ENCODE measurements around the gene MAN2A2.

The MAN2A2 gene

DNA sequence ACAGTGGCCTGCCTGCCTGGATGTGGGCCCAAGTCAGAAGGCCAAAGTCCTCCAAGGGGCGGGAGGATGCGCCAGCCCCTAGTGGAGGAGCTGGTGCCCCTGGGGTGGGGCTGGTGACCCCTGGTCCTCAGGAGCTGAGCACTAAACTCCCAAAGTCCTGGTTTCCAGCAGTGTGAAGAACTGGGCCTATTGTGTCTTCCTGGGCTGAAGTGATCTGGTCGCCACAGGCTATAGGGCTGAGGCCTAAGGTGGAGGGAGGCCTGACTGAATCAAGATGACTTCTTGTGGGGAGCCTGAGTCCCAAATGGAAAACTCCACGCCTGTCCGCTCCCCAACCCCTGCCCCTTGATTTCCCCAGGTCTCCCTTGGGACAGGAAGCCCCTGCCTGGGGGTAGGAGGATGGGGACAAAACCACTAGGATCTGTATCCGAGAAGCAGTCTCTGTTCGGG is 19.6 kb upstream of the MAN2A2 start:
- DNase-seq (ENCODE audit: low spot score): no peak
- in situ Hi-C loops (cut with MboI; ENCODE audit: low pct_unique_long_range_greater_than_20kb, low sequenced_read_pairs, unreplicated experiment): loop anchor here (25.0 kb wide), 1 partner anchor 571 kb away; no protein-coding TSS in a partner anchor
- TF ChIP-seq, protein P1, sequence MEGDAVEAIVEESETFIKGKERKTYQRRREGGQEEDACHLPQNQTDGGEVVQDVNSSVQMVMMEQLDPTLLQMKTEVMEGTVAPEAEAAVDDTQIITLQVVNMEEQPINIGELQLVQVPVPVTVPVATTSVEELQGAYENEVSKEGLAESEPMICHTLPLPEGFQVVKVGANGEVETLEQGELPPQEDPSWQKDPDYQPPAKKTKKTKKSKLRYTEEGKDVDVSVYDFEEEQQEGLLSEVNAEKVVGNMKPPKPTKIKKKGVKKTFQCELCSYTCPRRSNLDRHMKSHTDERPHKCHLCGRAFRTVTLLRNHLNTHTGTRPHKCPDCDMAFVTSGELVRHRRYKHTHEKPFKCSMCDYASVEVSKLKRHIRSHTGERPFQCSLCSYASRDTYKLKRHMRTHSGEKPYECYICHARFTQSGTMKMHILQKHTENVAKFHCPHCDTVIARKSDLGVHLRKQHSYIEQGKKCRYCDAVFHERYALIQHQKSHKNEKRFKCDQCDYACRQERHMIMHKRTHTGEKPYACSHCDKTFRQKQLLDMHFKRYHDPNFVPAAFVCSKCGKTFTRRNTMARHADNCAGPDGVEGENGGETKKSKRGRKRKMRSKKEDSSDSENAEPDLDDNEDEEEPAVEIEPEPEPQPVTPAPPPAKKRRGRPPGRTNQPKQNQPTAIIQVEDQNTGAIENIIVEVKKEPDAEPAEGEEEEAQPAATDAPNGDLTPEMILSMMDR (IDR thresholded peaks at IDR 0.05; ENCODE audit: extremely low read depth, insufficient read depth, missing control alignments): no peak

DNA sequence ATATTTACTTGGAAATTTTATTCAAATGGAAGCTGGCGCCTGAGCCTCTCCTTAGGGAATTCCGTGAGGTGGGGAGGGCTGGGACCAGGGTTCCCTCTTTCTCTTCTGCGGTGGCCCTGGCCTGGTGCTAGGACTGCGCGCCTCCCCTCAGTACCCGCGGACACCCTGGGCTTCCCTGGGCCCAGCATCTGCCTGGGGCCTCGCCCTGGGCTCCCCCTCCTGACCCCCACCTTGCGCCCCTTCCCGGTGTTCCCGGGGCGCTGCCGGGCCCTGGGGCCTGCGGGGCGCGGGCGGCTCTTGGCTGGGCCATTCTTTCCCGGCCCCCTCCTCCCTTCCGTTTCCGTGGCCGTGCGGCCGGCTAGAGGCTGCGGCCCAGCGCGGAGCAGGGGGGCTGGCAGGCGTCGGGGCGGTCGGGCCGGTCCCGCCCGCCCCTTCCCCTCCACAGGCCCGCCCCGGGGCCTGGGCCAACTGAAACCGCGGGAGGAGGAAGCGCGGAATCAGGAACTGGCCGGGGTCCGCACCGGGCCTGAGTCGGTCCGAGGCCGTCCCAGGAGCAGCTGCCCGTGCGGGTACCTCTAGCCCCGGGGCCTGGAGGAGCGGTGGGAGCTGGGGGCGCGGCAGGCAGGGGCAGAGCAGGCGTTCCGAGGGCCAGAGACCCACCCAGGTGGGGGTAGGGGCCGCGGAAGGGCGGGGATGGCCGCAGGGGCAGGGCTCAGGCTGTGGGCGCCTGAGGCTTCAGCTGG is 19.0 kb upstream of the MAN2A2 start, which contains the start of gene FES:
FES (plus strand) TSS at position 529 of the 743 bp plus-strand sequence. CDS start 542 bp downstream, outside the sequence.
- DNase-seq (ENCODE audit: low spot score): peak; percentile 41
- TF ChIP-seq, protein P1 (IDR thresholded peaks at IDR 0.05; ENCODE audit: extremely low read depth, insufficient read depth, missing control alignments): no peak
- in situ Hi-C loops (cut with MboI; ENCODE audit: low pct_unique_long_range_greater_than_20kb, low sequenced_read_pairs, unreplicated experiment): loop anchor here (25.0 kb wide), 1 partner anchor 572 kb away; no protein-coding TSS in a partner anchor

DNA sequence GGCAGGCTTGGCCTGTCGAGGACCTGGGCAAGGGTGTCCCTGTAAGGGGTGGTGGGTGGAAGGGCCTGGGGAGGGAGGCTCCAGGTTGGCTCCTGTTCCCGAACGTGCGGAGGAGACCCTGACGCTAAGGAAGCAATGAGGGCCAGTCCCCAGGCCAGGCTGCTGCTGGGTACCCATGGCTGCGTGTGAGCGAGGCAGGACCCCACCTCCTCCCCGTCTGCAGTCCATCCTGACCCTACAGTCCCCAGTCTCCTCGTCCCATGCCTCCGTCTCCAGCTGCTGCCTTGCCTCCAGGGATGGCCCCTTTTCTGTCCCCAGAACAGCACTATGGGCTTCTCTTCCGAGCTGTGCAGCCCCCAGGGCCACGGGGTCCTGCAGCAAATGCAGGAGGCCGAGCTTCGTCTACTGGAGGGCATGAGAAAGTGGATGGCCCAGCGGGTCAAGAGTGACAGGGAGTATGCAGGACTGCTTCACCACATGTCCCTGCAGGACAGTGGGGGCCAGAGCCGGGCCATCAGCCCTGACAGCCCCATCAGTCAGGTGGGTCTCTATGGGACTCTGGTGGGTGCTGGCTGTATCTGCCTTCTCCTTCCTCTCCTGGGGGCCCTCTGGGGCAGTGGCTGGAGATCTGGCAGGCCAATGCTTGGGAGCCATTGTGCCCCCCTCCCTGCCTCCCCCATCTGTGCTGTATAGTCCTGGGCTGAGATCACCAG is 18.2 kb upstream of the MAN2A2 start:
- TF ChIP-seq, protein P1 (IDR thresholded peaks at IDR 0.05; ENCODE audit: extremely low read depth, insufficient read depth, missing control alignments): no peak
- no peak for DNase-seq (ENCODE audit: low spot score)
- in situ Hi-C loops (cut with MboI; ENCODE audit: low pct_unique_long_range_greater_than_20kb, low sequenced_read_pairs, unreplicated experiment): loop anchor here (25.0 kb wide), 1 partner anchor 573 kb away; no protein-coding TSS in a partner anchor

DNA sequence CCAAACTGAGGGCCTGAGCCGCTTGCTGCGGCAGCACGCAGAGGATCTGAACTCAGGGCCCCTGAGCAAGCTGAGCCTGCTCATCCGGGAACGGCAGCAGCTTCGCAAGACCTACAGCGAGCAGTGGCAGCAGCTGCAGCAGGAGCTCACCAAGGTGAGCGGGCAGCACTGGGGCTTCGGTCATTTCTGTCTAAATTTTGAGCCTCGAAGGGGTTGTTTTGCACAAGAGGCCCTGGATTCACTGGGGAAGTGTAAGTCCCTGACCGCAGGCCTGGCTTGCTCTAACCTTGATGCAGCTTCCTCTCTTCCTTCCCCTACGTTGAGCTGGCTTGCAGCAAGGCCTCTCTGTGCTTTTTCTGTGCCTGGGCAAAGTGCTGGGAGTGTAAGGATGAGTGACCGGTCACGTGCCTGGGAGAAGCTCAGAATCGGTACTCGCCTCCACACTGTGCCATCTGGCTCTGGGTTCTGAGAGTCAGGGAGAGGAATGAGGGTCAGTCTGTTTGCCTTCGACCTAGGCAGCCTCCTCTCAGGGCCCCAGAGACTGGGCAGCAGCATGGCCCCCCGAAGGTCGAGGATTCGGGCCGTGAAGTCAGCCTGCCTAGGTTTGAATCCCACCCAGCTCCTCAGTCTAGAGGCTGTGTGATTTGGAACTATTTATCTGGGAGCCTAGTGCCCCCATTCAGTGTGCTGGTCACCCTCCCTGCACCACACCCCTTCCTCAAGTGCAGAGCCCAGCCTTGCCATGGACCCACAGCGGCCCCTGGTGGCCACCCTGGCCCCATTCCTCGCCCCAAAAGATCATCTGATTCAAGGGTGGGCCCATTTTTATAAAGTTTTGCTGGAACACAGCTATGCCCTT is 17.4 kb upstream of the MAN2A2 start:
- TF ChIP-seq, protein P1 (IDR thresholded peaks at IDR 0.05; ENCODE audit: extremely low read depth, insufficient read depth, missing control alignments): peak; percentile 96
- in situ Hi-C loops (cut with MboI; ENCODE audit: low pct_unique_long_range_greater_than_20kb, low sequenced_read_pairs, unreplicated experiment): loop anchor here (25.0 kb wide), 1 partner anchor 573 kb away; no protein-coding TSS in a partner anchor
- DNase-seq (ENCODE audit: low spot score): peak; percentile 81

DNA sequence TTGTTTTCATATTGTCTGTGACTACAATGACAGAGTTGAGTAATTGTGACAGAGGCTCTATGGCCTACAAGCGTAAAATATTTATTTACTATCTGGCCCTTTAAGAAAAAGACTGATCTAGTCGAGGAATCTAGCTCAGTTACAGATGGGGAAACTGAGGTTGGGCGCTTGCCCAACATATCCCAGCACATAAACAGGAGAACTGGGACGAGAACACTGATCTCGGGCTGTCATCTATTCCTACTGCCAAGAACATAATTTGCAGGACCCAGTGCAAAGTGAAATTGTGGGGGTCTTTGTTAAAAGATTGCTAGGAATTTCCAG is 16.8 kb upstream of the MAN2A2 start:
- TF ChIP-seq, protein P1 (IDR thresholded peaks at IDR 0.05; ENCODE audit: extremely low read depth, insufficient read depth, missing control alignments): no peak
- in situ Hi-C loops (cut with MboI; ENCODE audit: low pct_unique_long_range_greater_than_20kb, low sequenced_read_pairs, unreplicated experiment): loop anchor here (25.0 kb wide), 1 partner anchor 574 kb away; no protein-coding TSS in a partner anchor
- DNase-seq (ENCODE audit: low spot score): no peak

DNA sequence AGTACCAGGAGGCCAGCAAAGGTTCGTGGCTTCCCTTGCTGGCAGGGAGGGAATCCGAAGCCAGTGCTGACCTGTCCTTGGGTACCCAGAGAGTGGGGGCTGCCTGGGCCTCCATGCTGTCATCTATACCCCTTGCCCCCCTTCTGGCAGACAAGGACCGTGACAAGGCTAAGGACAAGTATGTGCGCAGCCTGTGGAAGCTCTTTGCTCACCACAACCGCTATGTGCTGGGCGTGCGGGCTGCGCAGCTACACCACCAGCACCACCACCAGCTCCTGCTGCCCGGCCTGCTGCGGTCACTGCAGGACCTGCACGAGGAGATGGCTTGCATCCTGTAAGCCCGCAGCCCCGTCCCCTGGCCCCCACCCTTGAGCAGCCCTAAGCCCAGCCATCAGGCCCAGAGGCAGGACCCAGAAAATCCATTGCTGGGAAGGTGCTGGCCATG is 16.0 kb upstream of the MAN2A2 start:
- TF ChIP-seq, protein P1 (IDR thresholded peaks at IDR 0.05; ENCODE audit: extremely low read depth, insufficient read depth, missing control alignments): no peak
- no peak for DNase-seq (ENCODE audit: low spot score)
- in situ Hi-C loops (cut with MboI; ENCODE audit: low pct_unique_long_range_greater_than_20kb, low sequenced_read_pairs, unreplicated experiment): loop anchor here (25.0 kb wide), 1 partner anchor 575 kb away; no protein-coding TSS in a partner anchor

All from GM13977 (cell line).